ENCODE results near the gene FASTKD2.

FASTKD2 gene

GRCh38 chr2:206766057-206766930 is 888 bp downstream of the FASTKD2 start:
- Mint-ChIP-seq H3K36me3 (peaks cover 7 to 16% of the 10 kb centered on the region in 2 donors), H3K9me3 (no peaks in the 10 kb centered on the region), H3K27ac (peak overlapping the region; percentile 98), H3K27me3 (no peaks in the 10 kb centered on the region), H3K4me3 (peak overlapping the region; percentile 90 to 93), H3K4me1 (peaks cover 16 to 30% of the 10 kb centered on the region in 2 donors)
- DNase-seq: no peak
- no peak for ATAC-seq (replicated peaks)

- no peak for ATAC-seq (replicated peaks)
- no peak overlapping the region for H3K4me3 Mint-ChIP-seq
- peaks cover 53 to 65% of the 10 kb centered on the region in 2 donors for H3K36me3 Mint-ChIP-seq
- peaks cover 13 to 14% of the 10 kb centered on the region in 2 donors for H3K9me3 Mint-ChIP-seq
- H3K27ac Mint-ChIP-seq: no peak overlapping the region
- no peak for DNase-seq
- H3K27me3 Mint-ChIP-seq: no peaks in the 10 kb centered on the region
- peaks cover 10 to 37% of the 10 kb centered on the region in 2 donors for H3K4me1 Mint-ChIP-seq
Measured at GRCh38 chr2:206774871-206775270, 9.5 kb downstream of the FASTKD2 start.

GRCh38 chr2:206776432-206776831 is 11.0 kb downstream of the FASTKD2 start:
- H3K9me3 Mint-ChIP-seq: peaks cover 14 to 18% of the 10 kb centered on the region in 2 donors
- ATAC-seq (replicated peaks) (no peak), DNase-seq (no peak)
- H3K27ac Mint-ChIP-seq: no peak overlapping the region
- H3K36me3 Mint-ChIP-seq: peaks cover 66 to 78% of the 10 kb centered on the region in 2 donors
- H3K4me3 Mint-ChIP-seq: no peak overlapping the region
- peaks cover 10 to 38% of the 10 kb centered on the region in 2 donors for H3K4me1 Mint-ChIP-seq
- no peaks in the 10 kb centered on the region for H3K27me3 Mint-ChIP-seq

- H3K27me3 Mint-ChIP-seq: no peaks in the 10 kb centered on the region
Measured at GRCh38 chr2:206780671-206781070, 15.3 kb downstream of the FASTKD2 start.

GRCh38 chr2:206783718-206784117 is 18.3 kb downstream of the FASTKD2 start:
- no peaks in the 10 kb centered on the region for H3K27me3 Mint-ChIP-seq
- H3K4me3 Mint-ChIP-seq: no peak overlapping the region
- peaks cover 67 to 84% of the 10 kb centered on the region in 2 donors for H3K36me3 Mint-ChIP-seq
- H3K27ac Mint-ChIP-seq: no peak overlapping the region
- H3K9me3 Mint-ChIP-seq: peaks cover 9 to 20% of the 10 kb centered on the region in 2 donors
- H3K4me1 Mint-ChIP-seq: peaks cover 7 to 34% of the 10 kb centered on the region in 2 donors
- no peak for DNase-seq
- ATAC-seq (replicated peaks): no peak

More at GRCh38 chr2:206780671-206781070, 15.3 kb downstream of the FASTKD2 start:
- Mint-ChIP-seq H3K36me3 (peaks cover 84 to 94% of the 10 kb centered on the region in 2 donors), H3K4me3 (no peak overlapping the region), H3K27ac (no peak overlapping the region), H3K4me1 (peaks cover 10 to 53% of the 10 kb centered on the region in 2 donors), H3K9me3 (peaks cover 18 to 23% of the 10 kb centered on the region in 2 donors)
- ATAC-seq (replicated peaks) (no peak), DNase-seq (no peak)

- Mint-ChIP-seq H3K36me3 (peaks cover 60 to 80% of the 10 kb centered on the region in 2 donors), H3K9me3 (peaks cover 5 to 10% of the 10 kb centered on the region in 2 donors), H3K27me3 (no peaks in the 10 kb centered on the region), H3K27ac (no peak overlapping the region), H3K4me1 (peaks cover 7 to 31% of the 10 kb centered on the region in 2 donors), H3K4me3 (no peak overlapping the region)
- ATAC-seq (replicated peaks): no peak
- no peak for DNase-seq
Measured at GRCh38 chr2:206784559-206785353, 19.4 kb downstream of the FASTKD2 start.

- no peak for ATAC-seq (replicated peaks)
- Mint-ChIP-seq H3K36me3 (peaks cover 37 to 56% of the 10 kb centered on the region in 2 donors), H3K9me3 (no peaks in the 10 kb centered on the region), H3K4me1 (peaks cover 2 to 7% of the 10 kb centered on the region in 2 donors), H3K27me3 (no peaks in the 10 kb centered on the region), H3K4me3 (no peak overlapping the region), H3K27ac (no peak overlapping the region)
- DNase-seq: no peak
Measured at GRCh38 chr2:206790311-206790935, 25.0 kb downstream of the FASTKD2 start.

- no peaks in the 10 kb centered on the region for H3K9me3 Mint-ChIP-seq
Measured at GRCh38 chr2:206792645-206793044, 27.2 kb downstream of the FASTKD2 start.

GRCh38 chr2:206797376-206797775 is 32.0 kb downstream of the FASTKD2 start:
- Mint-ChIP-seq H3K27me3 (no peaks in the 10 kb centered on the region), H3K36me3 (peaks cover 18 to 37% of the 10 kb centered on the region in 2 donors), H3K4me3 (no peak overlapping the region), H3K4me1 (peaks cover 12 to 21% of the 10 kb centered on the region in 2 donors), H3K9me3 (no peaks in the 10 kb centered on the region), H3K27ac (no peak overlapping the region)
- DNase-seq (no peak), ATAC-seq (replicated peaks) (no peak)

More at GRCh38 chr2:206792645-206793044, 27.2 kb downstream of the FASTKD2 start:
- Mint-ChIP-seq H3K4me1 (peaks cover 0 to 7% of the 10 kb centered on the region in 2 donors), H3K27me3 (no peaks in the 10 kb centered on the region), H3K27ac (no peak overlapping the region), H3K4me3 (no peak overlapping the region), H3K36me3 (peaks cover 33 to 46% of the 10 kb centered on the region in 2 donors)
- DNase-seq: no peak
- ATAC-seq (replicated peaks): peak; percentile 36 to 53

- ATAC-seq (replicated peaks) (peak; percentile 81 to 83), DNase-seq (no peak)
- Mint-ChIP-seq H3K4me1 (peaks cover 12 to 17% of the 10 kb centered on the region in 2 donors), H3K27me3 (no peaks in the 10 kb centered on the region), H3K9me3 (no peaks in the 10 kb centered on the region), H3K36me3 (peaks cover 17 to 37% of the 10 kb centered on the region in 2 donors), H3K27ac (peak overlapping the region; percentile 15), H3K4me3 (peak overlapping the region in 1 of 2 donors; percentile 2)
Measured at GRCh38 chr2:206798000-206798399, 32.6 kb downstream of the FASTKD2 start.

- ATAC-seq (replicated peaks) (peak in 1 of 2 donors; percentile 44), DNase-seq (no peak)
- Mint-ChIP-seq H3K9me3 (no peaks in the 10 kb centered on the region), H3K4me3 (no peak overlapping the region), H3K4me1 (peaks cover 12 to 17% of the 10 kb centered on the region in 2 donors), H3K27me3 (no peaks in the 10 kb centered on the region), H3K27ac (no peak overlapping the region), H3K36me3 (peaks cover 17 to 40% of the 10 kb centered on the region in 2 donors)
Measured at GRCh38 chr2:206799083-206799482, 33.7 kb downstream of the FASTKD2 start.

GRCh38 chr2:206800506-206801417 is 35.4 kb downstream of the FASTKD2 start:
- H3K27me3 Mint-ChIP-seq: no peaks in the 10 kb centered on the region
- H3K4me1 Mint-ChIP-seq: peaks cover 12 to 17% of the 10 kb centered on the region in 2 donors
- DNase-seq (peak; percentile 21), ATAC-seq (replicated peaks) (peak; percentile 60 to 71)
- peak overlapping the region in 1 of 2 donors; percentile 75 for H3K4me3 Mint-ChIP-seq
- H3K27ac Mint-ChIP-seq: no peak overlapping the region
- peaks cover 8 to 36% of the 10 kb centered on the region in 2 donors for H3K36me3 Mint-ChIP-seq
- no peaks in the 10 kb centered on the region for H3K9me3 Mint-ChIP-seq
